ENCODE measurements around the gene MYO3B.

MYO3B gene

DNA sequence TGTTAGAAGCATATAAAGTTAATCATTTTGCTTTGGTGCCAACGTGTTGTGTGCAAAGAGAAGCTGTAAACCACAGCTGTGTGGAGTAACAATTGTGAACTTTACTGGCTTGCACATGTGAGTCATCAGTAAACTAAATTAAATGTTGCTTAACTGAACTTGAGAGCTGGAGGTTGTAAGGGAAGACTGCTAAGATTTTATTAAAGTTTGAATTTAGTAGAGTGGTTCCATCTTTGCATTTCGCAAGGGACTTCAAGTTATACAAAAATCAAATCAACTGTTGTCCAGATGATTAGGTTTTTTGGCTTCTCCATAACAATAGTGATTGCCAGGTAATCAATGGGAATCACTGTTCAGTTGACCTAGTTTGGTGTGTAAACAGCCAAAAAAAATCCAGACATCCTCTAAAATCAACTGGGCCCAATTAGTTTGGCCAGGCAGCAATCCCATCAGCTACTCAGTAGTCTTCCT lies 247.4 kb downstream of the MYO3B start:
- Histone ChIP-seq H2AFZ (ENCODE audit: low read depth, low read length, severe bottlenecking) (no peak overlapping the region), H3K27me3 (ENCODE audit: low read length) (no peaks in the 10 kb centered on the region), H3K4me3 (ENCODE audit: insufficient read depth, low read length, poor library complexity, severe bottlenecking) (no peak overlapping the region), H3K36me3 (ENCODE audit: low read length) (no peaks in the 10 kb centered on the region), H3K9me3 (ENCODE audit: insufficient read depth, low read length) (no peaks in the 10 kb centered on the region), H3K27ac (ENCODE audit: low read depth, low read length) (no peak overlapping the region), H3K9ac (ENCODE audit: low read length) (no peak overlapping the region), H3K4me2 (ENCODE audit: low read depth, low read length, poor library complexity, severe bottlenecking) (no peak overlapping the region), H3K79me2 (ENCODE audit: insufficient read depth, low read length) (no peaks in the 10 kb centered on the region), H3K9me2 (replicated peaks; ENCODE audit: insufficient read depth, low read length) (no peaks in the 10 kb centered on the region), H3F3A (ENCODE audit: insufficient read depth) (no peaks in the 10 kb centered on the region), H4K20me1 (ENCODE audit: low read depth, low read length) (no peaks in the 10 kb centered on the region)
- TF ChIP-seq, protein P1, sequence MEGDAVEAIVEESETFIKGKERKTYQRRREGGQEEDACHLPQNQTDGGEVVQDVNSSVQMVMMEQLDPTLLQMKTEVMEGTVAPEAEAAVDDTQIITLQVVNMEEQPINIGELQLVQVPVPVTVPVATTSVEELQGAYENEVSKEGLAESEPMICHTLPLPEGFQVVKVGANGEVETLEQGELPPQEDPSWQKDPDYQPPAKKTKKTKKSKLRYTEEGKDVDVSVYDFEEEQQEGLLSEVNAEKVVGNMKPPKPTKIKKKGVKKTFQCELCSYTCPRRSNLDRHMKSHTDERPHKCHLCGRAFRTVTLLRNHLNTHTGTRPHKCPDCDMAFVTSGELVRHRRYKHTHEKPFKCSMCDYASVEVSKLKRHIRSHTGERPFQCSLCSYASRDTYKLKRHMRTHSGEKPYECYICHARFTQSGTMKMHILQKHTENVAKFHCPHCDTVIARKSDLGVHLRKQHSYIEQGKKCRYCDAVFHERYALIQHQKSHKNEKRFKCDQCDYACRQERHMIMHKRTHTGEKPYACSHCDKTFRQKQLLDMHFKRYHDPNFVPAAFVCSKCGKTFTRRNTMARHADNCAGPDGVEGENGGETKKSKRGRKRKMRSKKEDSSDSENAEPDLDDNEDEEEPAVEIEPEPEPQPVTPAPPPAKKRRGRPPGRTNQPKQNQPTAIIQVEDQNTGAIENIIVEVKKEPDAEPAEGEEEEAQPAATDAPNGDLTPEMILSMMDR (IDR thresholded peaks at IDR 0.05; ENCODE audit: insufficient read depth, low read length, poor library complexity, severe bottlenecking) = no peak
- no peak for TF ChIP-seq EZH2phosphoT487 (conservative IDR thresholded peaks at IDR 0.05; ENCODE audit: low read length)

DNA sequence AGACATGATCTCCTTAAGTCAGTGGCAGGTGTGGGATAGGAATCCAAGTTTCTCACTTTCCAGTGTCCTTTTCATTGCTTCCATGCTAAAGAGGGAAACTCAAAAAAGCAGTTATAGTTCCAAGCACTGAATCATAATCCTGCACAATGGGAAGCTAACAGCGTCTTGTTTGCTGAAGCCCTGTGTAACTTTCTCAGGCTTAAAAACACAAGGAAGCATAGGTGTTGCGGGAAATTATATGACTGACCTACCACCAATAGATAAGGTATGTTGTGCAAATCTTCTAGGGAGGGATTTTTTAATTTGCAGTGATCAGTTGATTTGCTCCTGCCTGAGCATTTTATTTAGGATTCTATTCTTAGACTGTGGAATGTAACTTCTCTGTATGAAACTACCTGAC lies 250.9 kb downstream of the MYO3B start:
- H3F3A ChIP-seq (ENCODE audit: insufficient read depth) = no peaks in the 10 kb centered on the region
- H3K27me3 ChIP-seq (ENCODE audit: low read length) = no peaks in the 10 kb centered on the region
- H3K9ac ChIP-seq (ENCODE audit: low read length) = no peak overlapping the region
- H3K4me2 ChIP-seq (ENCODE audit: low read depth, low read length, poor library complexity, severe bottlenecking) = no peak overlapping the region
- no peaks in the 10 kb centered on the region for H3K9me3 ChIP-seq (ENCODE audit: insufficient read depth, low read length)
- H3K36me3 ChIP-seq (ENCODE audit: low read length) = no peaks in the 10 kb centered on the region
- no peak overlapping the region for H3K4me3 ChIP-seq (ENCODE audit: insufficient read depth, low read length, poor library complexity, severe bottlenecking)
- no peaks in the 10 kb centered on the region for H4K20me1 ChIP-seq (ENCODE audit: low read depth, low read length)
- no peak overlapping the region for H2AFZ ChIP-seq (ENCODE audit: low read depth, low read length, severe bottlenecking)
- TF ChIP-seq EZH2phosphoT487 (conservative IDR thresholded peaks at IDR 0.05; ENCODE audit: low read length) = no peak
- TF ChIP-seq, protein P1 (IDR thresholded peaks at IDR 0.05; ENCODE audit: insufficient read depth, low read length, poor library complexity, severe bottlenecking) = no peak
- H3K9me2 ChIP-seq (replicated peaks; ENCODE audit: insufficient read depth, low read length) = no peaks in the 10 kb centered on the region
- no peak overlapping the region for H3K27ac ChIP-seq (ENCODE audit: low read depth, low read length)
- no peaks in the 10 kb centered on the region for H3K79me2 ChIP-seq (ENCODE audit: insufficient read depth, low read length)

DNA sequence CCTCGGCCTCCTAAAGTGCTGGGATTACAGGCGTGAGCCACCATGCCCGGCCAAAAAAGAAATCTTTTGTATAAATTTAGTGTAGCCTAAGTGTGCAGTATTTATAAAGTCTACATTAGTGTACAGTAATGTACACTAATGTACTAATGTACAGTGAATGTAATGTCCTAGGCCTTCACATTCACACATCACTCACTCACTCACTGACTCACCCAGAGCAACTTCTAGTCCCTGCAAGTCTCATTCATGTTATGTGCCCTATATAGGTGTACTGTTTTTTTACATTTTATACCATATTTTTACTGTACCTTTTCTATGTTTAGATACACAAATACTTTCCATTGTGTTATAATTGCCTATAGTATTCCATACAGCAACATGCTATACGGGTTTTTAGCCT lies 254.9 kb downstream of the MYO3B start:
- no peaks in the 10 kb centered on the region for H3K9me3 ChIP-seq (ENCODE audit: insufficient read depth, low read length)
- H2AFZ ChIP-seq (ENCODE audit: low read depth, low read length, severe bottlenecking) = no peak overlapping the region
- no peaks in the 10 kb centered on the region for H3F3A ChIP-seq (ENCODE audit: insufficient read depth)
- H3K27me3 ChIP-seq (ENCODE audit: low read length) = no peaks in the 10 kb centered on the region
- H3K27ac ChIP-seq (ENCODE audit: low read depth, low read length) = no peak overlapping the region
- H4K20me1 ChIP-seq (ENCODE audit: low read depth, low read length) = no peaks in the 10 kb centered on the region
- TF ChIP-seq, protein P1 (IDR thresholded peaks at IDR 0.05; ENCODE audit: insufficient read depth, low read length, poor library complexity, severe bottlenecking) = no peak
- no peak for TF ChIP-seq EZH2phosphoT487 (conservative IDR thresholded peaks at IDR 0.05; ENCODE audit: low read length)
- H3K4me3 ChIP-seq (ENCODE audit: insufficient read depth, low read length, poor library complexity, severe bottlenecking) = no peak overlapping the region
- no peaks in the 10 kb centered on the region for H3K79me2 ChIP-seq (ENCODE audit: insufficient read depth, low read length)
- H3K9ac ChIP-seq (ENCODE audit: low read length) = no peak overlapping the region
- H3K4me2 ChIP-seq (ENCODE audit: low read depth, low read length, poor library complexity, severe bottlenecking) = no peak overlapping the region
- no peaks in the 10 kb centered on the region for H3K36me3 ChIP-seq (ENCODE audit: low read length)
- no peaks in the 10 kb centered on the region for H3K9me2 ChIP-seq (replicated peaks; ENCODE audit: insufficient read depth, low read length)

All from SU-DHL-6 (cell line).